Measurements from ENCODE around the gene GNPDA2. TPM values are rescaled to one million over a fixed set of nuclear protein-coding genes. Genes with fewer than 3 reads are reported as not detected.

GNPDA2 gene
- total and polyA plus RNA-seq, 2 of the 8 experiments (the other 6 are each of a cell fraction or from before 2014, with no cell fraction given): 3.0 to 4.8 TPM

DNA sequence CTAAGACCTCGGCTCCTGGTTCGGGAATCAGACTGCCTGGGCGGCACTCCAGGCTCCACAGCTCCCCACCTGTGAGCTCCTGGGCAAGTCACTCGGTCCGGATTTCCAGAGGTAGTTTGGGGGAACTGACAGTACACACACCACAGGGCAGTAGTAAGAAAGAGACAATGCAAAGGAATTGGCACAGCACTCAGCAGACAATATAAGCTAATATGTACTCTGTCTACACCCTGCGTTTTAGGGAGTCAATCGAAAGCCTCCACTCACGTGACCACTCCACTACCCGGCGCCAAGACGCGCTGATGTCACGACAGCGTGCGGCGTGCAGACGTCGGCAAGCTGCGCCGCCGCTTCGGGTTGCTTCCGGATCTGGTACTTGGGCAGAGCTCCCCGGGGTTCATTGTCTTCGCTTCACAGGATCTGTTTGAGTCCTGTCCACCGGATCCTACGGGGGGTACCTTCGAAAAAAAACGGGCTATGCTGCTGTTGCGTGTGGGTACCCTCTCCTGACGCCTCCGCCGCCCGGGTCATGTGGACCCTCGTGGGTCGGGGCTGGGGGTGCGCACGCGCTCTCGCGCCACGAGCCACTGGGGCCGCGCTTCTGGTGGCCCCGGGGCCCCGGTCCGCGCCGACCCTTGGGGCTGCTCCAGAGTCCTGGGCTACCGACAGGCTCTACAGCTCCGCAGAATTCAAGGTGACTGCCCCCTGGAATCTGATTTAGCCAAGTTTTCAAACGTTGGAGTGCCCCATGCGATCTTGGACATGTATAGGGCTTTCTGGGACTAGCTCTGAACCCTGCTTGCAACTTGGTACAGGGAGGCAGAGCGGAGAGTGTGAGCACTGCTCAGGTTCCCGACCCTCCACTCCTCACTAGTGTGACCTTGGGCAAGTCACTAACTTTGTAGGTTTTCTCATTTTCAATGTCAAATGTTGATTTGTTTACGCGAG lies 48.0 kb downstream of the GNPDA2 start, which contains the start of gene GUF1 (continued):
- TF ChIP-seq SIX5 (IDR thresholded peaks at IDR 0.05; ENCODE audit: low read depth, low read length) (no peak), USF2 (IDR thresholded peaks at IDR 0.05; ENCODE audit: low read length) (peak; percentile 89), CREB1 (IDR thresholded peaks at IDR 0.05) (peak; percentile 98), POLR2A (IDR thresholded peaks at IDR 0.05; ENCODE audit: control extremely low read depth in 1 of 2, low read depth in 2 of 2, low read length in 2 of 2) (peak; percentile 77 to 95), KDM1A (IDR thresholded peaks at IDR 0.05; ENCODE audit: borderline replicate concordance, low read length) (peak; percentile 66; the same call in 1 of the 2 replicates), GABPA (IDR thresholded peaks at IDR 0.05; ENCODE audit: borderline replicate concordance, insufficient read depth, low read length) (no peak), RBBP5 (IDR thresholded peaks at IDR 0.05; ENCODE audit: borderline replicate concordance, low read depth, low read length) (peak; percentile 95), TBP (IDR thresholded peaks at IDR 0.05; ENCODE audit: low read depth, low read length) (peak; percentile 82), RFX5 (IDR thresholded peaks at IDR 0.05; ENCODE audit: borderline replicate concordance, low read depth, low read length) (no peak), KDM5A (IDR thresholded peaks at IDR 0.05; ENCODE audit: low read length) (peak; percentile 49; the same call in 1 of the 2 replicates), TAF1 (IDR thresholded peaks at IDR 0.05; ENCODE audit: low read depth, low read length) (peak; percentile 87), JUND (IDR thresholded peaks at IDR 0.05; ENCODE audit: low read length) (peak; percentile 56; the same call in 1 of the 2 replicates), SP2 (IDR thresholded peaks at IDR 0.05; ENCODE audit: low read length) (no peak), CHD1 (IDR thresholded peaks at IDR 0.05; ENCODE audit: low read depth, low read length) (no peak), SP1 (IDR thresholded peaks at IDR 0.05; ENCODE audit: low read depth, low read length) (no peak), HDAC2 (IDR thresholded peaks at IDR 0.05; ENCODE audit: borderline replicate concordance in 1 of 2, low read depth in 2 of 2, low read length in 2 of 2) (peak in 1 of 2 experiments; percentile 26; a peak in 1 of 4 replicates), PHF8 (conservative IDR thresholded peaks at IDR 0.05; ENCODE audit: low read depth, low read length) (peak; percentile 95)
- TF ChIP-seq, protein P1, sequence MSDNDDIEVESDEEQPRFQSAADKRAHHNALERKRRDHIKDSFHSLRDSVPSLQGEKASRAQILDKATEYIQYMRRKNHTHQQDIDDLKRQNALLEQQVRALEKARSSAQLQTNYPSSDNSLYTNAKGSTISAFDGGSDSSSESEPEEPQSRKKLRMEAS (IDR thresholded peaks at IDR 0.05): peak; percentile 86
- TF ChIP-seq, protein P2, sequence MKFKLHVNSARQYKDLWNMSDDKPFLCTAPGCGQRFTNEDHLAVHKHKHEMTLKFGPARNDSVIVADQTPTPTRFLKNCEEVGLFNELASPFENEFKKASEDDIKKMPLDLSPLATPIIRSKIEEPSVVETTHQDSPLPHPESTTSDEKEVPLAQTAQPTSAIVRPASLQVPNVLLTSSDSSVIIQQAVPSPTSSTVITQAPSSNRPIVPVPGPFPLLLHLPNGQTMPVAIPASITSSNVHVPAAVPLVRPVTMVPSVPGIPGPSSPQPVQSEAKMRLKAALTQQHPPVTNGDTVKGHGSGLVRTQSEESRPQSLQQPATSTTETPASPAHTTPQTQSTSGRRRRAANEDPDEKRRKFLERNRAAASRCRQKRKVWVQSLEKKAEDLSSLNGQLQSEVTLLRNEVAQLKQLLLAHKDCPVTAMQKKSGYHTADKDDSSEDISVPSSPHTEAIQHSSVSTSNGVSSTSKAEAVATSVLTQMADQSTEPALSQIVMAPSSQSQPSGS (IDR thresholded peaks at IDR 0.05; ENCODE audit: low read length): no peak
- TF ChIP-seq, protein P3, sequence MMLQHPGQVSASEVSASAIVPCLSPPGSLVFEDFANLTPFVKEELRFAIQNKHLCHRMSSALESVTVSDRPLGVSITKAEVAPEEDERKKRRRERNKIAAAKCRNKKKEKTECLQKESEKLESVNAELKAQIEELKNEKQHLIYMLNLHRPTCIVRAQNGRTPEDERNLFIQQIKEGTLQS (IDR thresholded peaks at IDR 0.05; ENCODE audit: insufficient read depth, low read depth, low read length): peak; percentile 81
